HG02852 (cell line): Measurements from ENCODE around the gene CNBD2.
"Not testable (repeated sequence)": the region's sequence is repeated elsewhere in the genome, so short reads cannot be mapped to it uniquely, and the experiment has no call there.

Experiments
- ATAC-seq: cut with Tn5 transposase; IDR thresholded peaks from one replicate; pipeline ENCODE4 v1.9.1; 2021; ENCODE audit warnings: mild to moderate bottlenecking, moderate library complexity; ENCODE audit not compliant: unreplicated experiment

The CNBD2 gene

GRCh38 chr20:35967979-35968640 lies at the start of gene CNBD2:
TSS of gene CNBD2 (plus strand) at chr20:35968590. CDS start at chr20:35968763, 173 bp downstream.
- no peak for ATAC-seq

GRCh38 chr20:35920523-35920922 lies 47.9 kb upstream of the CNBD2 start:
- ATAC-seq = no peak

- no peak for ATAC-seq
Measured at GRCh38 chr20:35929301-35929700, 39.1 kb upstream of the CNBD2 start.

- no peak for ATAC-seq
Measured at GRCh38 chr20:35934050-35934449, 34.3 kb upstream of the CNBD2 start.

- ATAC-seq = no peak
Measured at GRCh38 chr20:35939264-35939663, 29.1 kb upstream of the CNBD2 start.

GRCh38 chr20:35941620-35942019 lies 26.8 kb upstream of the CNBD2 start:
- ATAC-seq = no peak

- ATAC-seq = no peak
Measured at GRCh38 chr20:35942243-35942642, 26.1 kb upstream of the CNBD2 start.

GRCh38 chr20:35947489-35947888 lies 20.9 kb upstream of the CNBD2 start:
- no peak for ATAC-seq

- no peak for ATAC-seq
Measured at GRCh38 chr20:35947907-35948306, 20.5 kb upstream of the CNBD2 start.

- ATAC-seq = no peak
Measured at GRCh38 chr20:35950093-35950492, 18.3 kb upstream of the CNBD2 start.

- not testable (repeated sequence) for ATAC-seq
Measured at GRCh38 chr20:35952080-35952479, 16.3 kb upstream of the CNBD2 start.

GRCh38 chr20:35952480-35953386 lies 15.7 kb upstream of the CNBD2 start:
- no peak for ATAC-seq

- peak; percentile 22 for ATAC-seq
Measured at GRCh38 chr20:35953387-35954199, 14.8 kb upstream of the CNBD2 start.

- peak; percentile 79 for ATAC-seq
Measured at GRCh38 chr20:35954200-35954906, 14.0 kb upstream of the CNBD2 start, which contains the start of gene SCAND1. TSS of gene SCAND1 (minus strand) at chr20:35954502. CDS start at chr20:35954284, 218 bp downstream.

- no peak for ATAC-seq
Measured at GRCh38 chr20:35954907-35955251, 13.5 kb upstream of the CNBD2 start.

GRCh38 chr20:35956616-35957015 lies 11.8 kb upstream of the CNBD2 start:
- ATAC-seq = no peak

GRCh38 chr20:35959291-35959690 lies 9.1 kb upstream of the CNBD2 start:
- not testable (repeated sequence) for ATAC-seq

GRCh38 chr20:35963878-35964277 lies 4.5 kb upstream of the CNBD2 start:
- no peak for ATAC-seq

GRCh38 chr20:35968930-35969329 lies 540 bp downstream of the CNBD2 start:
- no peak for ATAC-seq

GRCh38 chr20:35971981-35972380 lies 3.6 kb downstream of the CNBD2 start:
- ATAC-seq = no peak

- ATAC-seq = no peak
Measured at GRCh38 chr20:35972462-35972861, 4.1 kb downstream of the CNBD2 start.
